ENCODE data around the gene FBXW5. TPM values are rescaled to one million over a fixed set of nuclear protein-coding genes. Genes with fewer than 3 reads are reported as not detected.

FBXW5 gene
- total RNA-seq, 2 donors from 2014 or later, result 156 to 161 TPM

DNA sequence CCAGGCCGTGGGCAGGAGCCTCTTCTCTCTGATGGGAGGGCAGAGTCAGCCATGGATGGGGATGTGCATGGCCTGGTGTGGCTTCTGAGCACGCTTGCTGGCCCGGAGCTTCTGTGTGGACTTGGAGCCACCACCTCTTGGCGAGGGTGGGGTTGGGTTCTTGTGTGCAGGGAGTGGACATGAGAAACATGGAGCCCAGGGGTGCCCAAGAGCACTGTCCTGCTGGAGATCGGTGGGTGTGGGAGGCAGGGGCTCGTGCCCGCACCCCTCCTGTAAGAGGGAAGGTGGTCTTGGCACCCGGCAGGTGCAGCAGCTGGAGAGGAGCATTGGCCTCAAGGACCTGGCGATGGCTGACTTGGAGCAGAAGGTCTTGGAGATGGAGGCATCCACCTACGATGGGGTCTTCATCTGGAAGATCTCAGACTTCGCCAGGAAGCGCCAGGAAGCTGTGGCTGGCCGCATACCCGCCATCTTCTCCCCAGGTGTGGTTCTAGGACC, 23.8 kb downstream of the FBXW5 start:
- no peak overlapping the region for H3K4me3 ChIP-seq
- H3K27ac ChIP-seq, result no peak overlapping the region
- no peak for DNase-seq

DNA sequence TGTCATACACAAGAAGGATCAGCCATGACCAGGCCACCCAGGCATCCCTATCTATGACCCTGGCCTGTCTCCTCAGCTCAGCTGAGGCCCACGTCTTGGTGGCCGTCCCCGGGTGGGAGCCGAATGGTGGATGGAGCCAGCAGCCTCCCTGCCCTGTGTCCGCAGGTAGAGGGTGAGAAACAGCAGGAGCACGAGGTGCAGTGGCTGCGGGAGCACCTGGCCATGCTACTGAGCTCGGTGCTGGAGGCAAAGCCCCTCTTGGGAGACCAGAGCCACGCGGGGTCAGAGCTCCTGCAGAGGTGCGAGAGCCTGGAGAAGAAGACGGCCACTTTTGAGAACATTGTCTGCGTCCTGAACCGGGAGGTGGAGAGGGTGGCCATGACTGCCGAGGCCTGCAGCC, 24.5 kb downstream of the FBXW5 start:
- TF ChIP-seq POLR2A (IDR thresholded peaks at IDR 0.05), result no peak
- TF ChIP-seq, protein P1, sequence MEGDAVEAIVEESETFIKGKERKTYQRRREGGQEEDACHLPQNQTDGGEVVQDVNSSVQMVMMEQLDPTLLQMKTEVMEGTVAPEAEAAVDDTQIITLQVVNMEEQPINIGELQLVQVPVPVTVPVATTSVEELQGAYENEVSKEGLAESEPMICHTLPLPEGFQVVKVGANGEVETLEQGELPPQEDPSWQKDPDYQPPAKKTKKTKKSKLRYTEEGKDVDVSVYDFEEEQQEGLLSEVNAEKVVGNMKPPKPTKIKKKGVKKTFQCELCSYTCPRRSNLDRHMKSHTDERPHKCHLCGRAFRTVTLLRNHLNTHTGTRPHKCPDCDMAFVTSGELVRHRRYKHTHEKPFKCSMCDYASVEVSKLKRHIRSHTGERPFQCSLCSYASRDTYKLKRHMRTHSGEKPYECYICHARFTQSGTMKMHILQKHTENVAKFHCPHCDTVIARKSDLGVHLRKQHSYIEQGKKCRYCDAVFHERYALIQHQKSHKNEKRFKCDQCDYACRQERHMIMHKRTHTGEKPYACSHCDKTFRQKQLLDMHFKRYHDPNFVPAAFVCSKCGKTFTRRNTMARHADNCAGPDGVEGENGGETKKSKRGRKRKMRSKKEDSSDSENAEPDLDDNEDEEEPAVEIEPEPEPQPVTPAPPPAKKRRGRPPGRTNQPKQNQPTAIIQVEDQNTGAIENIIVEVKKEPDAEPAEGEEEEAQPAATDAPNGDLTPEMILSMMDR (IDR thresholded peaks at IDR 0.05), result no peak
- no peak for ATAC-seq
- Histone ChIP-seq H3K4me1 (no peaks in the 10 kb centered on the region), H3K27ac (no peak overlapping the region), H3K27me3 (no peaks in the 10 kb centered on the region), H3K36me3 (replicated peaks in 1 of 2; ENCODE audit: insufficient read depth in 1 of 2, low read depth in 2 of 2) (peaks cover 0 to 22% of the 10 kb centered on the region in 2 donors), H3K4me3 (no peak overlapping the region), H3K9me3 (no peaks in the 10 kb centered on the region)
- no peak for DNase-seq
- intact Hi-C loops (cut with DNase I), result no loop called here
- 86 to 98% methylated on average over 5 to 13 of the region's 15 CpGs for WGBS, 2 donors

More for the DNA sequence above, 23.8 kb downstream of the FBXW5 start:
- no peaks in the 10 kb centered on the region for H3K9me3 ChIP-seq
- 96% methylated on average over 7 to 14 of the region's 14 CpGs for WGBS, 2 donors
- H3K4me1 ChIP-seq, result no peaks in the 10 kb centered on the region
- H3K36me3 ChIP-seq (replicated peaks in 1 of 2; ENCODE audit: insufficient read depth in 1 of 2, low read depth in 2 of 2), result peaks cover 0 to 22% of the 10 kb centered on the region in 2 donors
- TF ChIP-seq, protein P1 (IDR thresholded peaks at IDR 0.05), result no peak
- TF ChIP-seq POLR2A (IDR thresholded peaks at IDR 0.05), result no peak
- intact Hi-C loops (cut with DNase I), result no loop called here
- H3K27me3 ChIP-seq, result no peaks in the 10 kb centered on the region
- ATAC-seq, result no peak

DNA sequence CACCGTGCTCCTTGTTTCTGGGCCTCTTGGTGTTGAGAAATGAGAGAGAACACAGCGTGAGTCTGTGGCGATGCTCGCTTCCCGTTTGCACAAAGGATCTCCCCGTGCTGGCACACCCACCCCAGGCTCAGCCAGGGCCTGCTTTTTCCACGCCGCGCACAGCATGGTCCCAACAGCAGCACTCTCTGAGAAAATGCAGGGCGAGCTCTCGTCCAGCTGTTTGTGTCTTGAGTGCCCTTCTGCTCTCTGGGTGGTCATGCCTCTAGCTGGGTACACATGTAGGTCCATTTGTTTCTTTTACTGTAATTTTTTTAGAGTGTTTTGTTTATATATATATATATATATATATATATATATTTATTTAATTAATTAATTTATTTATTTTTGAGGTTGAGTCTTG, 26.6 kb downstream of the FBXW5 start:
- peaks cover 0 to 22% of the 10 kb centered on the region in 2 donors for H3K36me3 ChIP-seq (replicated peaks in 1 of 2; ENCODE audit: insufficient read depth in 1 of 2, low read depth in 2 of 2)
- intact Hi-C loops (cut with DNase I), result no loop called here
- no peak for DNase-seq
- no peaks in the 10 kb centered on the region for H3K4me1 ChIP-seq
- 90 to 96% methylated on average over 11 of the region's 11 CpGs for whole genome bisulfite sequencing, 2 donors
- no peaks in the 10 kb centered on the region for H3K27me3 ChIP-seq
- H3K9me3 ChIP-seq, result no peaks in the 10 kb centered on the region
- ATAC-seq, result no peak
- H3K4me3 ChIP-seq, result no peak overlapping the region
- TF ChIP-seq, protein P1 (IDR thresholded peaks at IDR 0.05), result no peak
- no peak for TF ChIP-seq POLR2A (IDR thresholded peaks at IDR 0.05)
- no peak overlapping the region for H3K27ac ChIP-seq

DNA sequence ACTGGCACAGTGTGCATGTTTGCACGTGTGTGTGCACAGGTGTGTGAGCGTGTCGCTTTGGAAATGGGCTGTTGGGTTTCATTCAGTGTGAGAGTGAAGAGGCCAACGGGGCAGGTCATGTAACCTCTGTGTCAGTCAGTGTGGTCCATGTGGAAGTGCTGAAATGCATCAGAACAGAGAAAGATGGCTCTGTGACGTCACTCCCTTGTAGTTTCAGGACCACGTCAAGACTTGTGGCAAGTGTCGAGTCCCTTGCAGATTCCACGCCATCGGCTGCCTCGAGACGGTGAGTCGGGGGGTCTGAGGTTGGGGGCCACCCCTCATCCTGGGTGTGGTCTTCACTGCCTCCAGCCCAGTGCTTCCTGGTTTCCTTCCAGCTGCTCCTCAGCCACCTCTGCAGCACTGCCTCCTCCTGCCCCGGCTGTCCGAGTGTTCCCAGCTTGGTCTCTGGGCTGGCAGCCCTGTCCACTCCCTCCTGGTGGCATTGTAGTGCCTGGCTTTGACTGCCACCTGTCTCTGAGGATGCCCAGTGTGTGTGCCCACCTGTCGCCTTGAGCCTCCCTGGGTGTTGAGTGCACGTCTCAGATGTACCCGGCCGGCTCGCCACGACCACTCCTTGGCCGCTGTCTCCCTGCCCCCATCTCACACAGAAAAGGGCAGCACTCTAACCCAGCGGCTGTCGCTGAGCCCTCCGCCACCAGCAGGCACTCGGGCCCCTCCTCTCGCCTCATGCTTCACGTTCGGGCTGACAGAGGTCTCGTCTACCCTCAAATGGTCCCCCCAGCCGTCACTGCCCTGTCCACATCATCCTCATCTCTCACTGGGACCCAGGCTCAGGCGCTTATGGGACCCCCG, 28.0 kb downstream of the FBXW5 start:
- ATAC-seq, result no peak
- peaks cover 0 to 22% of the 10 kb centered on the region in 2 donors for H3K36me3 ChIP-seq (replicated peaks in 1 of 2; ENCODE audit: insufficient read depth in 1 of 2, low read depth in 2 of 2)
- H3K27me3 ChIP-seq, result no peaks in the 10 kb centered on the region
- no peak for DNase-seq
- intact Hi-C loops (cut with DNase I), result no loop called here
- WGBS, 2 donors, result 87 to 91% methylated on average over 23 to 28 of the region's 32 CpGs
- TF ChIP-seq, protein P1 (IDR thresholded peaks at IDR 0.05), result no peak
- no peaks in the 10 kb centered on the region for H3K4me1 ChIP-seq
- H3K4me3 ChIP-seq, result no peak overlapping the region
- no peaks in the 10 kb centered on the region for H3K9me3 ChIP-seq
- H3K27ac ChIP-seq, result no peak overlapping the region
